HG03066 (cell line): Measurements from ENCODE around the gene LCE3D.

Experiments
- ATAC-seq: cut with Tn5 transposase; IDR thresholded peaks from one replicate; pipeline ENCODE4 v1.9.1; 2021; ENCODE audit warnings: low read depth; ENCODE audit not compliant: unreplicated experiment

The LCE3D gene

GRCh38 chr1:152533327-152533938 is 46.9 kb downstream of the LCE3D start:
- ATAC-seq, result no peak
